WERI-Rb-1 (cell line): ENCODE measurements around the gene LASP1NB.

Experiments
- DNase-seq: peaks from one replicate; pipeline ENCODE4 v3.0.0-alpha.2; 2020
- H3K27ac ChIP-seq: fragments of 250-450 bp; sonication (Bioruptor Pico); 2 replicates; pipeline ENCODE4 v1.5.1; 2020; ENCODE audit warnings: mild to moderate bottlenecking, moderate library complexity
- H3K27me3 ChIP-seq: fragments of 250-450 bp; sonication (Bioruptor Pico); 2 replicates; pipeline ENCODE4 v1.5.1; 2021; ENCODE audit warnings: mild to moderate bottlenecking, low read depth, moderate library complexity; ENCODE audit not compliant: insufficient read depth, severe bottlenecking
- H3K36me3 ChIP-seq: fragments of 250-450 bp; sonication (Bioruptor Pico); 2 replicates; pipeline ENCODE4 v1.5.1; 2020; ENCODE audit warnings: mild to moderate bottlenecking, moderate library complexity
- H3K4me3 ChIP-seq: 2 replicates; pipeline ENCODE4 v1.5.1; 2011; ENCODE audit warnings: low read depth, mild to moderate bottlenecking, control low read depth, low read length
- H3K9me3 ChIP-seq: fragments of 250-450 bp; sonication (Bioruptor Pico); 2 replicates; pipeline ENCODE4 v1.5.1; 2021; ENCODE audit warnings: mild to moderate bottlenecking, moderate library complexity; ENCODE audit not compliant: severe bottlenecking
- TF ChIP-seq, protein P1 (sequence below): IDR thresholded peaks from 2 replicates; pipeline ENCODE4 v1.5.1; 2011; ENCODE audit warnings: low read depth, mild to moderate bottlenecking, control low read depth, inconsistent platforms, low read length

The LASP1NB gene

DNA sequence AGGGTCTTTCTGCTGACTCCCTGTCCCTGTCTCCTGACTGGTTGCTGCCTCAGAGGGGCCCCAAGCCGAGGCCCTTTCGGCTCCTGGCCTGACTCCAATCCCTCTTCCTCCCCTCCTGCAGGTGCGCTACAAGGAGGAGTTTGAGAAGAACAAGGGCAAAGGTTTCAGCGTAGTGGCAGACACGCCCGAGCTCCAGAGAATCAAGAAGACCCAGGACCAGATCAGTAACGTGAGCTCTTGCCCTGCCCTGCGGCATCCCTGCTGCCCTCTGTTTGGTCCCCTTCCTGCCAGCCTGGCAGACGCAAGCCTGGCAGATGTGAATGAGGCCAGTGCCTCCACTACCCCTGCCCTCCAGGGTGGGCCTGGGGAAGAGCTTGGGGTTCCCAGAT, 27.1 kb upstream of the LASP1NB start:
- no peak for DNase-seq
- no peaks in the 10 kb centered on the region for H3K9me3 ChIP-seq
- no peaks in the 10 kb centered on the region for H3K27me3 ChIP-seq
- TF ChIP-seq, protein P1, sequence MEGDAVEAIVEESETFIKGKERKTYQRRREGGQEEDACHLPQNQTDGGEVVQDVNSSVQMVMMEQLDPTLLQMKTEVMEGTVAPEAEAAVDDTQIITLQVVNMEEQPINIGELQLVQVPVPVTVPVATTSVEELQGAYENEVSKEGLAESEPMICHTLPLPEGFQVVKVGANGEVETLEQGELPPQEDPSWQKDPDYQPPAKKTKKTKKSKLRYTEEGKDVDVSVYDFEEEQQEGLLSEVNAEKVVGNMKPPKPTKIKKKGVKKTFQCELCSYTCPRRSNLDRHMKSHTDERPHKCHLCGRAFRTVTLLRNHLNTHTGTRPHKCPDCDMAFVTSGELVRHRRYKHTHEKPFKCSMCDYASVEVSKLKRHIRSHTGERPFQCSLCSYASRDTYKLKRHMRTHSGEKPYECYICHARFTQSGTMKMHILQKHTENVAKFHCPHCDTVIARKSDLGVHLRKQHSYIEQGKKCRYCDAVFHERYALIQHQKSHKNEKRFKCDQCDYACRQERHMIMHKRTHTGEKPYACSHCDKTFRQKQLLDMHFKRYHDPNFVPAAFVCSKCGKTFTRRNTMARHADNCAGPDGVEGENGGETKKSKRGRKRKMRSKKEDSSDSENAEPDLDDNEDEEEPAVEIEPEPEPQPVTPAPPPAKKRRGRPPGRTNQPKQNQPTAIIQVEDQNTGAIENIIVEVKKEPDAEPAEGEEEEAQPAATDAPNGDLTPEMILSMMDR, result no peak
- H3K27ac ChIP-seq, result peak overlapping the region; percentile 76
- H3K36me3 ChIP-seq, result peaks cover 14% of the 10 kb centered on the region
- H3K4me3 ChIP-seq, result no peak overlapping the region

DNA sequence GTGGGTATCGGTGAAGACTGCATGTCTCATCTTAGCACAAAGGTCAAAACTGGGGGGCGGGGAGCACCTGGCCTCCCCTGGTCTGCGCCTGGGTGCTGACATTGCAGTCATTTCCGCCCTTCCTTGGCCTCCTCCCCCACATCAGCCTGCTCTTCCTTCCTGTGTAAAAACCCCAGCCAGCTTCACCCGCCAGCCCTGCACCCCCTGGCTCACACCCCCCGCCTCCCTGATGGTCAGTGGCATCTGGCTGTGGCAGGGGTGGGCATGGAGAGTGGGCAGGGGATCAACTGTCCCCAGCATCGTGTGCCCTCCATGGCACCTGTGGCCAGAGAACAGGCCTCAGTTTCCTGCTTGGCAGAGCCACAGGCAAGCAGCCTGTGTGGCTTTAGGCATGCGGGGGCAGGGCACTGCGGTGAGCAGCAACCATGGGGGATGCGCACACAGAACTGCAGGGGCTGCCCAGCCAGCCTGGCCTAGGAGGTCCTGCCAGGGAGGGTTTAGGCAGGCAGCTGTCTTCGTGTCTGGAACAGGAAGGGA, 26.5 kb upstream of the LASP1NB start:
- H3K36me3 ChIP-seq, result peaks cover 19% of the 10 kb centered on the region
- no peaks in the 10 kb centered on the region for H3K27me3 ChIP-seq
- H3K9me3 ChIP-seq, result no peaks in the 10 kb centered on the region
- H3K4me3 ChIP-seq, result no peak overlapping the region
- DNase-seq, result no peak
- peak overlapping the region; percentile 76 for H3K27ac ChIP-seq
- TF ChIP-seq, protein P1, result no peak

DNA sequence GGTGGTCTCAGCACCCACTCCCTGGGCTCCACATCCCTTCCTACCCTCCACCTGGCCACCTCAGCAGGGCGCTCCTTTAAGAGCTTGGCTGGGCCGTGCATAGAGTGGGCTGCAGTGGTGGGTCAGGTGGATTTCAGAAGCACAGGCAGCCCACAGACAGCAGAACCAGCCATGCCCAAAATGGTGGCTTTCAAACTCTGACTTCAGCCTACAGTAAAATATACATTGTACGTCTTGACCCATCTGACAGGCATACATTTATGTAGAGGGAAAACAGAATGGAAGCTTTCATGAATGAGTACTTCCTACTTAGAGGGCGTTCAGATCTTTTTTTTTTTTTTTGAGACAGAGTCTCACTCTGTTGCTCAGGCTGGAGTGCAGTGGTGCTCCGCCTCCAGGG, 26.0 kb upstream of the LASP1NB start:
- Histone ChIP-seq H3K4me3 (no peak overlapping the region), H3K27ac (peak overlapping the region; percentile 76), H3K36me3 (peaks cover 20% of the 10 kb centered on the region), H3K27me3 (no peaks in the 10 kb centered on the region), H3K9me3 (no peaks in the 10 kb centered on the region)
- no peak for DNase-seq
- TF ChIP-seq, protein P1, result no peak

DNA sequence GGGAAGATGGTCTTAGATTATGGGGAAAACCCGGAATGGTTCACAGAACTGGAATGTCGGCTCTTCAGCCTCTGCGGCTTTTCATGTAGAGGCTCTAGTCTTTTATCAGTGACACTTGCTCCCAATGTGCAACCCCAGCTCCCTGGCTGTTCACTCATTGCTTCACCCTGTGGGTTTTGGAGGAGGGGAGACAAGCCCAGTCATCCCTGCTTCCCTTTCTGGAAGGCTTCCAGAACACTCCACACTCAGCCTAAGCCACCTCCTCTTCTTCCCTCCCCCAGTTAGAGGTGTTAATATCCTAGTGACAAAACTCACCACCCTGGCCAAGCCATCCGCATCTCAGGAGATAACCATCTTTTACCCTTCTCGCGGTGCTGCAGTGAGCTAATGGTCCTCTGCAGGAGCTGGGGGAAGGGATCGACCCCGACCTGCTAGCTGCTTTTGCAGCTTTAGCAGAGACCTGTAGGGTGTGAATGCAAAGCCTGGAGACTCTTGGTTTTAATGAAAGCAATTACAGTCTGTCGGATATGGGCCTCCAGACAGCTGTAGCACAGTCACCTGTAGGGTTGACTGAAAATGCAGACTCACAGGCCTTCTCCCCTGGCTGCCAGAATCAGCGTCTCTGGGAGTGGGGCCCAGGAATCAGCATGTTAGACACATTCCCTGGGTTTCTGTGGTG, 24.3 kb upstream of the LASP1NB start:
- H3K27me3 ChIP-seq, result no peaks in the 10 kb centered on the region
- TF ChIP-seq, protein P1, result no peak
- H3K9me3 ChIP-seq, result no peaks in the 10 kb centered on the region
- peaks cover 24% of the 10 kb centered on the region for H3K36me3 ChIP-seq
- DNase-seq, result no peak
- no peak overlapping the region for H3K4me3 ChIP-seq
- H3K27ac ChIP-seq, result no peak overlapping the region

DNA sequence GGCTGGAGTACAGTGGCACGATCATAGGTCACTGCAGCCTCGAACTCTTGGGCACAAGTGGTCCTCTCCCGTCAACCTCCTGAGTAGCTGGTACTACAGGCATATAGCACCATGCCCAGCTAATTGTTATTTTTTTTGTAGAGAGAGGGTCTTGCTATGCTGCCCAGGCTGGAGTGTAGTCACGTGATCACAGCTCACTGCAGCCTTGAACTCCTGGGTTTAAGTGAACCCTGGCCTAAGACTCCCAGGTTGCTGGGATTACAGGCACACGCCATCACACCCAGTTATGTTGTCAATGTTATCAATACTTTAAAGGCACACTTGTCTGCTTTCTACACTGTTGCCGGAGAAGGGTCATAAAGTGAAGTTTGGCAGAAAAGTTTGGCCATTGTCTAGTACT, 22.0 kb upstream of the LASP1NB start:
- Histone ChIP-seq H3K4me3 (no peak overlapping the region), H3K27ac (no peak overlapping the region), H3K36me3 (peaks cover 23% of the 10 kb centered on the region), H3K9me3 (no peaks in the 10 kb centered on the region), H3K27me3 (no peaks in the 10 kb centered on the region)
- DNase-seq, result no peak
- TF ChIP-seq, protein P1, result no peak

DNA sequence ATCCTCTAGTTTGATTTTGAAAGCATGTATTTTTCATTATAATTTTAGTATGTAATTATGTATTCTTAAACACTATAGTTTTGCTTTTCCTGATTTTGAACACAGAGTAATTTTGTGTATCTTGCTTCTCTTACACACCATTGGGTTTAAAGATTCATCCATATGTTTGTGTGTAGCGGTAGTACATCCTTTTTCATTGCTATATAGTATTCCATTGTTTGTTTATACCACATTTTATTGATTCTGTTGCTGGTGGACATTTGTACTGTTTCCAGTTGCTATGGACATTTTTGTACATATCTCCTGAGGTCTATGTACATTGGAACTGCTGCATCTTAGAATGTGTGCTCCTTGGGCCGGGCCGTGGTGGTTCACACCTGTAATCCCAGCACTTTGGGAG, 20.5 kb upstream of the LASP1NB start:
- H3K36me3 ChIP-seq, result peaks cover 16% of the 10 kb centered on the region; the same call in 1 of the 2 replicates
- H3K27me3 ChIP-seq, result no peaks in the 10 kb centered on the region
- H3K9me3 ChIP-seq, result no peaks in the 10 kb centered on the region
- TF ChIP-seq, protein P1, result no peak
- H3K4me3 ChIP-seq, result no peak overlapping the region
- no peak overlapping the region for H3K27ac ChIP-seq
- DNase-seq, result no peak
